GM19455 (cell line): Measurements from ENCODE around the gene FBXO31.

Experiments used
- ATAC-seq: cut with Tn5 transposase; IDR thresholded peaks from one replicate; pipeline ENCODE4 v1.9.1; 2021; ENCODE audit not compliant: unreplicated experiment

FBXO31 gene

GRCh38 chr16:87293990-87294389 is 89.6 kb downstream of the FBXO31 start:
- ATAC-seq: no peak

DNA sequence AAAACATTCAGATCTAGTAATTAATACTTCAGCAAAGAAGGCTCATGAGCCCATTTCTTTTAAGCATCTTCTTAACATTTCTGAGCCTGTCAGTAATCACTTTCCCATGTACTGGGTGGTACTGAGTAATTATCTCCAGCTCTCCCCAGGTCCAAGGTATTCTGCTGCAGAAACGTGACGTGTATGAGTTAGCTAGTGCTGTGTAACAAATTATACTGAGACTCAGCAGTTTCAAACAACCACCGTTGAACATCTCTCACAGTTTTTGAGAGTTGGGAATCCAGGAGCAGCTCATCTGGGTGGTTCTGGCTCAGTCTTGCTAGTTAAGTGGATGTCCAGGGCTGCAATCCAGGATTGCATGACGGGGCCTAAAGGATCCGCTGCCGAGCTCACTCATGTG is 91.6 kb downstream of the FBXO31 start:
- ATAC-seq: no peak

GRCh38 chr16:87288753-87289362 is 94.7 kb downstream of the FBXO31 start:
- no peak for ATAC-seq

DNA sequence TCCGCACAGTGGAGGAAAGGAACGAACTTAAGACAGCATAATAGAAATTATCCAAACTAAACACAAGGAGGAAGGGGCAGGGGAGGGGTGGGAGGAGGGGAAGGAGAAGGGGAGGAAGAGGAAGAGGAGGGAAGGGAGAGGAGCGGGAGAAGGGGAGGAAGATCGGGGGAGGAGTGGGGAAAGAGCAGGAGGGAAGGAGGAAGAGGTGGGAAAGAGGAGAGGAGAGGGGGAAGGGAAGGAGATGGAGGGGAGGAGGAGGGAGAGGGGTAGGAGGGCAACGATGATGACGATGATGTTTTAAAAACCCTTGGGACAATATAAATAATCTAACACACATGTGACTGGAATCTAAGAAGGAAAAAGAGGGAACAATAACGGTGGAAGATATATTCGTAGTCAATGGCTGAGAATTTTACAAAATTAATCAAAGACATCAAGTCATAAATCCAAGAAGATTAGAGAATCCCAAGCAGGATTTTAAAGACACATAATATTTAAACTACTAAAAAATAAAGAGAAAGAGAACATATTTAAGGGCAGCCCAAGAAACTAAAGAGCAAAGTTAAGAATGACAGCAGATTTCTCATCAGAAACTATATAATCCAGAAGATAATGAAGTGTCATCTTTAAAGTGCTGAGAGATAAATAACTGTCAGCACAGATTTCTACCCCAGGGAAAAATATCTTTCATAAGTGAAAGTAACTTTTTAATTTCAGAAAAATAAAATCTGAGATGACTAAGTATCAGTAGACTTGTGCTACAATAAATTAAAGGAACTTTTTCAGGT is 96.5 kb downstream of the FBXO31 start:
- no peak for ATAC-seq

- no peak for ATAC-seq
Observed at GRCh38 chr16:87284183-87284582, 99.4 kb downstream of the FBXO31 start.

DNA sequence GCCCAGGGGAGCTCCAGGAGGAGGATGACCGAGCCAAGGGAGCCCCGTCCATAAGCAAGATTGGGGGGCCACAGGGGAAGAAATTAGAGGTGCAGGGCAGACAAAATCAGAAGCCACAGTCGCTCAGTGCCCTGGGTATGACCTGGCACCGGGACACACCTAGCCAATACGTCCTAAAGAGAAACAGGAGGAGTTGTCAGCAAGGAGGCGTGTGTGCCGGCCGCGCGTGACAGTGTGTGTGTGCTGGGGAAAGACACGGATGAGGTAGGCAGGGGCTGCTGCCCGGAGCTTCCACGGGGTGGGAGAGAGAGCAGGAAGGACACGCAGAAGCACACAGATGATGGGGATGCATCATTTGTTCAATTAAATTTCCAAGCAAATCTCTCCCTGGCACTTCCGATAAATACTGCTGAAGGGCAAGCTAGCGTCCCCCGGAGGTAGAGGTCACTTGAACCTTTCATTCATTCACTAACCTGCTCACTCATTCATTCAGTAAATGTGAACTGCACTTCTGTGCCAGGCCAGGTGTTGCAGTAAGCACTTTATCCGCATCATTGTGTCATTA is 104.4 kb downstream of the FBXO31 start:
- no peak for ATAC-seq

DNA sequence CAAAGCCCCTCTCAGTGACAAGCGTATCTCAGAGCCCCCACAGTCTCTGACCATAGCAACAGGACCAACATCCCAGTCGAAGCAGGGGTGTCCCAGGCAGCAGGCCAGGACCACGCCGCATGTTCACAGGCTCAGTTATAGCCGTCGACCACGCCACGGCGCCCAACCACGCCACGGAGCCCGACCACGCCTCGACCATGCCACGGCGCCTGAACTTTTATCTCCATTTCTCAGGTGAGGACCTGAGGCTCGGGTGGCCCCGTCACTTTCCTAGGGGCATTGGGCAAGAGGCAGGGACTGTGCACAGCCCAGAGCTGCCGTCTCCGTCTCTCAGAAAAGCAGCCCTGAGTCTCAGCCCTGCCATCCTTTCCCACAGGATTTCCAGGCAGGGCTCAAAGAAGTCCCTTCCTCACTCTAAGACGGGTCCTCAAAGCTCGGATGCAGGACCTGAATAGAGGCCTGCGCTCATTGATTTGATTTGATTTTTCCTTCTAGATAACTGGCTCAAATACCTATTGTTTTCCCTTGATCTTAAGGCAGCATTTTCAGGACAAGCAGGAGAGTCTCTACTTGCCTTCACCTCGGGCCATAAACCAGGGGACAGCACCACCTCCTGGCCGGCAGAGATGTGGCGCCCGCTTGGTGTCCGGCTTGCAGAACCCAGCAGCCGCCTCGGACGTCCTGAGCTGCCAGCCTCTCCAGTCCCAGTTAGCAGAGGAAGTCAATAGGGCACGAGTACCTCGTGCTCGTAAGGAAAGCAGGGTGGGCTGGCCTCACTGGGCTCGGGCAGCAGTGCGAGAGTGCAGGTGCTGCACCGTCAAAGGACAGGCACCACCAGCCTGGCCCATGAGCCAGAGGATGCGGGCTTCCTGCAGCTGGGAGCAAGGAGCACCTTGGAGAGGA is 105.1 kb downstream of the FBXO31 start:
- ATAC-seq: no peak
